Neuronal stem cell (in vitro differentiated cells): ENCODE data around the gene CHN1.

Experiments used
- DNase-seq: peaks from one replicate; pipeline ENCODE4 v3.0.0-alpha.2; 2013; ENCODE audit warnings: low spot score
- H2AFZ ChIP-seq: one replicate; pipeline ENCODE4 v1.6.1; 2013; ENCODE audit warnings: mild to moderate bottlenecking, low read length, inconsistent platforms
- H2AK5ac ChIP-seq: 2 replicates; pipeline ENCODE4 v1.6.1; 2013; ENCODE audit warnings: low read depth, mild to moderate bottlenecking, inconsistent platforms, low read length, moderate library complexity, mixed read lengths
- H2BK120ac ChIP-seq: 2 replicates; pipeline ENCODE4 v1.6.1; 2013; ENCODE audit warnings: low read depth, mild to moderate bottlenecking, inconsistent platforms, low read length, moderate library complexity, mixed read lengths
- H2BK12ac ChIP-seq: one replicate; pipeline ENCODE4 v1.6.1; 2013; ENCODE audit warnings: low read length, inconsistent platforms
- H2BK15ac ChIP-seq: 2 replicates; pipeline ENCODE4 v1.6.1; 2013; ENCODE audit warnings: mild to moderate bottlenecking, low read length, inconsistent platforms, mixed read lengths
- H2BK5ac ChIP-seq: one replicate; pipeline ENCODE4 v1.6.1; 2013; ENCODE audit warnings: inconsistent platforms, mild to moderate bottlenecking, low read length, moderate library complexity
- H3K14ac ChIP-seq: one replicate; pipeline ENCODE4 v1.6.1; 2013; ENCODE audit warnings: low read length, inconsistent platforms
- H3K18ac ChIP-seq: 2 replicates; pipeline ENCODE4 v1.6.1; 2013; ENCODE audit warnings: low read length, inconsistent platforms
- H3K23ac ChIP-seq: 2 replicates; pipeline ENCODE4 v1.6.1; 2013; ENCODE audit warnings: low read depth, mild to moderate bottlenecking, mixed read lengths, low read length, inconsistent platforms; ENCODE audit not compliant: poor library complexity
- H3K27ac ChIP-seq: replicated peaks from 3 replicates; pipeline ENCODE4 v1.5.1; 2013; ENCODE audit warnings: low read length, inconsistent platforms
- H3K27me3 ChIP-seq, 3 experiments: 2 replicates each; pipeline ENCODE4 v1.6.1; 2013; ENCODE audit warnings: low read length in 3 of 3, mild to moderate bottlenecking in 2 of 3, inconsistent platforms in 1 of 3, low read depth in 1 of 3, mixed read lengths in 1 of 3, moderate library complexity in 1 of 3; ENCODE audit not compliant: control insufficient read depth in 3 of 3, insufficient read depth in 3 of 3
- H3K36me3 ChIP-seq, 2 donors: replicated peaks in 1 of 2; 2 replicates each; pipeline ENCODE4 v1.6.1; 2013; ENCODE audit warnings: low read length in 2 of 2; ENCODE audit not compliant: control insufficient read depth in 2 of 2, insufficient read depth in 2 of 2
- H3K4ac ChIP-seq: 2 replicates; pipeline ENCODE4 v1.6.1; 2013; ENCODE audit warnings: inconsistent platforms, mild to moderate bottlenecking, low read length, moderate library complexity
- H3K4me1 ChIP-seq, 2 donors: 1 replicate in 1 of 2; 2 replicates in 1 of 2; pipeline ENCODE4 v1.6.1; 2013; ENCODE audit warnings: low read length in 2 of 2, low read depth in 1 of 2; ENCODE audit not compliant: control insufficient read depth in 2 of 2, insufficient read depth in 1 of 2
- H3K4me2 ChIP-seq: one replicate; pipeline ENCODE4 v1.6.1; 2013; ENCODE audit warnings: mild to moderate bottlenecking, low read length, inconsistent platforms; ENCODE audit not compliant: insufficient read depth, poor library complexity, severe bottlenecking
- H3K4me3 ChIP-seq, 2 donors: 2 replicates each; pipeline ENCODE4 v1.5.1; 2013; ENCODE audit warnings: low read length in 2 of 2, mild to moderate bottlenecking in 2 of 2, inconsistent platforms in 1 of 2, moderate library complexity in 1 of 2
- H3K79me1 ChIP-seq: one replicate; pipeline ENCODE4 v1.6.1; 2013; ENCODE audit warnings: low read depth, mild to moderate bottlenecking, inconsistent platforms, low read length, moderate library complexity
- H3K9ac ChIP-seq: one replicate; pipeline ENCODE4 v1.6.1; 2013; ENCODE audit warnings: mild to moderate bottlenecking, low read depth, low read length, inconsistent platforms; ENCODE audit not compliant: poor library complexity
- H3K9me3 ChIP-seq, 2 donors: replicated peaks in 1 of 2; 2 replicates each; pipeline versions ENCODE3 to v1.6.1; 2013; ENCODE audit warnings: low read length in 2 of 2, mild to moderate bottlenecking in 2 of 2, inconsistent platforms in 1 of 2, low read depth in 1 of 2, mixed read lengths in 1 of 2, moderate library complexity in 1 of 2; ENCODE audit not compliant: control insufficient read depth in 2 of 2, insufficient read depth in 1 of 2
- H4K8ac ChIP-seq: one replicate; pipeline ENCODE4 v1.6.1; 2013; ENCODE audit warnings: low read depth, mild to moderate bottlenecking, inconsistent platforms, low read length, moderate library complexity
- H4K91ac ChIP-seq: one replicate; pipeline ENCODE4 v1.6.1; 2013; ENCODE audit warnings: low read length, low read depth, mild to moderate bottlenecking, inconsistent platforms; ENCODE audit not compliant: poor library complexity
- WGBS, 2 donors: extraction: QIAGEN DNeasy Blood & Tissue Kit; methylation state at CpG; one replicate each; pipeline ENCODE4 v1.1.7; 2013; ENCODE audit warnings: missing lambda C conversion rate in 2 of 2, mixed read lengths in 1 of 2; ENCODE audit not compliant: insufficient read length in 2 of 2, insufficient replicate concordance in 1 of 2; ENCODE audit errors: extremely low coverage in 2 of 2; 5-methylcytosine and 5-hydroxymethylcytosine counted together

Gene CHN1

GRCh38 chr2:174893018-174893417 lies 112.2 kb downstream of the CHN1 start:
- Histone ChIP-seq H3K27ac (no peak overlapping the region), H3K36me3 (peaks cover 0 to 94% of the 10 kb centered on the region in 2 donors), H3K4ac (no peak overlapping the region), H3K4me2 (no peak overlapping the region), H2AFZ (no peak overlapping the region), H2AK5ac (no peak overlapping the region), H3K23ac (no peak overlapping the region), H3K9ac (no peak overlapping the region), H2BK15ac (no peak overlapping the region), H3K4me3 (no peak overlapping the region), H2BK5ac (no peak overlapping the region), H4K91ac (no peak overlapping the region), H3K4me1 (no peaks in the 10 kb centered on the region), H3K27me3 (no peaks in the 10 kb centered on the region), H2BK12ac (no peak overlapping the region), H3K79me1 (no peaks in the 10 kb centered on the region), H3K9me3 (peaks cover 0 to 48% of the 10 kb centered on the region in 2 donors), H3K18ac (no peak overlapping the region), H2BK120ac (no peak overlapping the region), H4K8ac (no peak overlapping the region), H3K14ac (no peak overlapping the region)
- no peak for DNase-seq
- WGBS, 2 donors, result no CpG with 5 or more reads among the region's 1 CpG

GRCh38 chr2:174892546-174892945 lies 112.6 kb downstream of the CHN1 start:
- no peak overlapping the region for H2BK12ac ChIP-seq
- H2AFZ ChIP-seq, result no peak overlapping the region
- no peaks in the 10 kb centered on the region for H3K79me1 ChIP-seq
- no peak overlapping the region for H3K4me2 ChIP-seq
- no peak overlapping the region for H2BK120ac ChIP-seq
- H2BK5ac ChIP-seq, result no peak overlapping the region
- no peak overlapping the region for H3K9ac ChIP-seq
- H3K4me3 ChIP-seq, result no peak overlapping the region
- no peak overlapping the region for H3K14ac ChIP-seq
- H3K4me1 ChIP-seq, result no peaks in the 10 kb centered on the region
- no peak overlapping the region for H4K8ac ChIP-seq
- H3K27me3 ChIP-seq, result no peaks in the 10 kb centered on the region
- H3K18ac ChIP-seq, result no peak overlapping the region
- no peak overlapping the region for H3K23ac ChIP-seq
- no peak overlapping the region for H3K4ac ChIP-seq
- no peak for DNase-seq
- H2BK15ac ChIP-seq, result no peak overlapping the region
- H4K91ac ChIP-seq, result no peak overlapping the region
- no peak overlapping the region for H2AK5ac ChIP-seq
- peaks cover 0 to 93% of the 10 kb centered on the region in 2 donors for H3K36me3 ChIP-seq
- H3K27ac ChIP-seq, result no peak overlapping the region
- no CpG with 5 or more reads among the region's 2 CpGs for WGBS, 2 donors
- H3K9me3 ChIP-seq, result peaks cover 0 to 48% of the 10 kb centered on the region in 2 donors

- Histone ChIP-seq H2AK5ac (no peak overlapping the region), H3K4me2 (no peak overlapping the region), H3K9ac (no peak overlapping the region), H2BK120ac (no peak overlapping the region), H4K91ac (no peak overlapping the region), H2AFZ (no peak overlapping the region), H4K8ac (no peak overlapping the region), H3K36me3 (peaks cover 0 to 88% of the 10 kb centered on the region in 2 donors), H3K27ac (no peak overlapping the region), H3K18ac (no peak overlapping the region), H3K23ac (no peak overlapping the region), H3K4ac (no peak overlapping the region), H2BK5ac (no peak overlapping the region), H2BK15ac (no peak overlapping the region), H3K14ac (no peak overlapping the region), H3K4me1 (no peaks in the 10 kb centered on the region), H3K4me3 (no peak overlapping the region), H3K79me1 (no peaks in the 10 kb centered on the region), H3K27me3 (no peaks in the 10 kb centered on the region), H2BK12ac (no peak overlapping the region), H3K9me3 (peaks cover 0 to 46% of the 10 kb centered on the region in 2 donors)
- no CpG with 5 or more reads among the region's 2 CpGs for WGBS, 2 donors
- DNase-seq, result no peak
Observed at GRCh38 chr2:174888646-174889271, 116.4 kb downstream of the CHN1 start.

GRCh38 chr2:174888146-174888545 lies 117.0 kb downstream of the CHN1 start:
- Histone ChIP-seq H2BK12ac (no peak overlapping the region), H3K14ac (no peak overlapping the region), H2AFZ (no peak overlapping the region), H3K23ac (no peak overlapping the region), H3K27ac (no peak overlapping the region), H3K4ac (no peak overlapping the region), H2BK5ac (no peak overlapping the region), H2BK120ac (no peak overlapping the region), H2BK15ac (no peak overlapping the region), H3K4me2 (no peak overlapping the region), H2AK5ac (no peak overlapping the region), H3K9me3 (peaks cover 0 to 44% of the 10 kb centered on the region in 2 donors), H4K91ac (no peak overlapping the region), H4K8ac (no peak overlapping the region), H3K36me3 (peaks cover 0 to 87% of the 10 kb centered on the region in 2 donors), H3K79me1 (no peaks in the 10 kb centered on the region), H3K27me3 (no peaks in the 10 kb centered on the region), H3K9ac (no peak overlapping the region), H3K4me1 (no peaks in the 10 kb centered on the region), H3K4me3 (no peak overlapping the region), H3K18ac (no peak overlapping the region)
- WGBS, 2 donors, result no CpG with 5 or more reads among the region's 3 CpGs
- DNase-seq, result no peak
